Smooth muscle cell (in vitro differentiated cells): Measurements from ENCODE around the gene LAMC3. TPM values are rescaled to one million over a fixed set of nuclear protein-coding genes. Genes with fewer than 3 reads are reported as not detected.

ENCODE experiments used
- DNase-seq: peaks from one replicate; lab custom pipeline; 2025; ENCODE audit not compliant: unreplicated experiment; lab: John Stamatoyannopoulos, UW
- H2AFZ ChIP-seq: fragments of 200-600 bp; sonication (generic); 2 replicates; pipeline ENCODE4 v1.6.0; 2016; ENCODE audit warnings: antibody characterized with exemption, low read depth, mild to moderate bottlenecking
- H3F3A ChIP-seq: fragments of 200-600 bp; sonication (generic); 2 replicates; pipeline ENCODE4 v1.6.0; 2017; ENCODE audit warnings: antibody characterized with exemption, low read depth
- H3K27ac ChIP-seq: fragments of 200-600 bp; sonication (generic); 2 replicates; pipeline ENCODE4 v1.5.1; 2016; ENCODE audit warnings: low read depth, mild to moderate bottlenecking
- H3K27me3 ChIP-seq: fragments of 200-600 bp; sonication (generic); 2 replicates; pipeline ENCODE4 v1.6.1; 2016; ENCODE audit warnings: low read depth, mild to moderate bottlenecking
- H3K36me3 ChIP-seq: fragments of 200-600 bp; sonication (generic); 2 replicates; pipeline ENCODE4 v1.5.1; 2016; ENCODE audit warnings: low read depth
- H3K4me1 ChIP-seq: fragments of 200-600 bp; sonication (generic); 2 replicates; pipeline ENCODE4 v1.5.1; 2016; ENCODE audit warnings: low read depth
- H3K4me2 ChIP-seq: fragments of 200-600 bp; sonication (generic); 2 replicates; pipeline ENCODE4 v1.6.0; 2016; ENCODE audit warnings: mild to moderate bottlenecking
- H3K4me3 ChIP-seq: fragments of 200-600 bp; sonication (generic); 2 replicates; pipeline ENCODE4 v1.5.1; 2016; ENCODE audit warnings: mild to moderate bottlenecking
- H3K79me2 ChIP-seq: fragments of 200-600 bp; sonication (generic); 2 replicates; pipeline ENCODE4 v1.6.0; 2016; ENCODE audit warnings: low read depth, mild to moderate bottlenecking
- H3K9ac ChIP-seq: fragments of 200-600 bp; sonication (generic); 2 replicates; pipeline ENCODE4 v1.6.0; 2016; ENCODE audit warnings: low read depth
- H3K9me3 ChIP-seq: fragments of 200-600 bp; sonication (generic); replicated peaks from 2 replicates; pipeline ENCODE4 v1.5.1; 2016; ENCODE audit warnings: low read depth
- H4K20me1 ChIP-seq: fragments of 200-600 bp; sonication (generic); 2 replicates; pipeline ENCODE4 v1.6.0; 2016; ENCODE audit warnings: low read depth
- CTCF ChIP-seq: fragments of 200-600 bp; sonication (generic); IDR thresholded peaks from 2 replicates; pipeline ENCODE4 v1.5.1; 2017; ENCODE audit warnings: borderline replicate concordance, mild to moderate bottlenecking, antibody characterized with exemption; ENCODE audit not compliant: insufficient read depth, poor library complexity, severe bottlenecking
- WGBS: methylation state at CpG from one replicate; pipeline ENCODE4 v1.1.7; 2016; ENCODE audit warnings: low lambda C conversion rate; 5-methylcytosine and 5-hydroxymethylcytosine counted together
- polyA plus RNA-seq: library from polyadenylated mRNA; unstranded; fragments of >200 nt; fragmentation: Nextera tagmentation; extraction: Ambion mirVana; gene quantifications from 2 replicates; pipeline ENCODE4 v1.2.1, GENCODE V29; 2016
- total RNA-seq: library from RNA; depleted of rRNA; stranded (reverse); fragments of >200 nt; gene quantifications from 2 replicates; pipeline ENCODE4 v1.2.3, GENCODE V29; 2014

Gene LAMC3
- total and polyA plus RNA-seq, 2 experiments from 2014 or later = 21.3 to 72.0 TPM

GRCh38 chr9:131104016-131104740 is 95.2 kb downstream of the LAMC3 start:
- H3K4me3 ChIP-seq = no peak overlapping the region
- no peaks in the 10 kb centered on the region for H3K4me1 ChIP-seq
- no peak overlapping the region for H2AFZ ChIP-seq
- no peaks in the 10 kb centered on the region for H3K9me3 ChIP-seq
- no peaks in the 10 kb centered on the region for H3F3A ChIP-seq
- H4K20me1 ChIP-seq = no peaks in the 10 kb centered on the region
- no peak overlapping the region for H3K27ac ChIP-seq
- H3K36me3 ChIP-seq = no peaks in the 10 kb centered on the region
- no peak overlapping the region for H3K9ac ChIP-seq
- H3K4me2 ChIP-seq = no peak overlapping the region
- DNase-seq = no peak
- no peak for TF ChIP-seq CTCF
- H3K27me3 ChIP-seq = no peaks in the 10 kb centered on the region
- WGBS = 93% methylated on average over 5 of the region's 5 CpGs
- no peaks in the 10 kb centered on the region for H3K79me2 ChIP-seq

- DNase-seq = no peak
- H4K20me1 ChIP-seq = no peaks in the 10 kb centered on the region
- no peak overlapping the region for H3K4me3 ChIP-seq
- TF ChIP-seq CTCF = no peak
- no peak overlapping the region for H3K27ac ChIP-seq
- H3K4me1 ChIP-seq = no peaks in the 10 kb centered on the region
- WGBS = 95% methylated on average over 8 of the region's 8 CpGs
- H3K27me3 ChIP-seq = no peaks in the 10 kb centered on the region
- no peaks in the 10 kb centered on the region for H3K9me3 ChIP-seq
- H3K4me2 ChIP-seq = no peak overlapping the region
- H3F3A ChIP-seq = no peaks in the 10 kb centered on the region
- no peak overlapping the region for H2AFZ ChIP-seq
- no peak overlapping the region for H3K9ac ChIP-seq
- H3K79me2 ChIP-seq = no peaks in the 10 kb centered on the region
- H3K36me3 ChIP-seq = no peaks in the 10 kb centered on the region
These were observed 97.0 kb downstream of the LAMC3 start for GRCh38 chr9:131105952-131106351.

GRCh38 chr9:131107760-131108159 is 98.8 kb downstream of the LAMC3 start:
- Histone ChIP-seq H3K9me3 (no peaks in the 10 kb centered on the region), H3K36me3 (no peaks in the 10 kb centered on the region), H3K4me2 (no peak overlapping the region), H3K27me3 (no peaks in the 10 kb centered on the region), H3K4me3 (no peak overlapping the region), H4K20me1 (no peaks in the 10 kb centered on the region), H2AFZ (no peak overlapping the region), H3K9ac (no peak overlapping the region), H3F3A (no peaks in the 10 kb centered on the region), H3K4me1 (peaks cover 7% of the 10 kb centered on the region), H3K27ac (no peak overlapping the region), H3K79me2 (no peaks in the 10 kb centered on the region)
- 91% methylated on average over 8 of the region's 8 CpGs for WGBS
- TF ChIP-seq CTCF = no peak
- DNase-seq = no peak
